Stomach (tissue), 9 donors: ENCODE results near the gene RCBTB1. TPM values are rescaled to one million over a fixed set of nuclear protein-coding genes. Genes with fewer than 3 reads are reported as not detected.
A peak's percentile ranks its signal among the peaks of the same experiment; 100 is the strongest.

Source experiments
- DNase-seq, 2 donors: peaks; one replicate each; pipeline versions ENCODE4 v3.0.0 to v3.0.0-alpha.2; 2013 to 2019
- H3K27ac ChIP-seq, 5 donors: fragments of 200-600 bp in 4 of 5; sonication (generic) in 4 of 5; one replicate each; pipeline ENCODE4 v1.5.1; 2013 to 2019; ENCODE audit warnings: mild to moderate bottlenecking in 1 of 5, moderate library complexity in 1 of 5
- H3K27me3 ChIP-seq, 3 donors: fragments of 200-600 bp; sonication (generic); one replicate each; pipeline ENCODE4 v1.5.1; 2017 to 2019; ENCODE audit warnings: mixed run types in 1 of 3
- H3K36me3 ChIP-seq, 4 donors: fragments of 200-600 bp; sonication (generic); 1 replicate in 3 of 4; 2 replicates in 1 of 4; pipeline ENCODE4 v1.5.1; 2016 to 2019
- H3K4me1 ChIP-seq, 4 donors: fragments of 200-600 bp; sonication (generic); one replicate each; pipeline ENCODE4 v1.5.1; 2016 to 2019
- H3K4me3 ChIP-seq, 4 donors: fragments of 200-600 bp; sonication (generic) in 3 of 4; one replicate each; pipeline ENCODE4 v1.5.1; 2016 to 2019; ENCODE audit warnings: mild to moderate bottlenecking in 1 of 4
- H3K9me3 ChIP-seq, 4 donors: fragments of 200-600 bp; sonication (generic); one replicate each; pipeline ENCODE4 v1.5.1; 2016 to 2019
- CTCF ChIP-seq, 7 experiments: fragments of 450-650 bp in 4 of 7; fragments of 200-600 bp in 3 of 7; sonication (generic) in 3 of 7; IDR thresholded peaks; one replicate each; pipeline ENCODE4 v1.5.1; 2016 to 2019; ENCODE audit warnings: antibody characterized with exemption in 7 of 7, control low read depth in 2 of 7, mild to moderate bottlenecking in 1 of 7
- EP300 ChIP-seq: sonication (generic); formaldehyde crosslinking; IDR thresholded peaks from one replicate; pipeline ENCODE4 v1.6.1; 2017; ENCODE audit warnings: antibody characterized with exemption
- POLR2A ChIP-seq, 4 donors: fragments of 450-650 bp; IDR thresholded peaks; one replicate each; pipeline ENCODE4 v1.6.1; 2016; ENCODE audit warnings: antibody characterized with exemption in 4 of 4, control low read depth in 2 of 4, mild to moderate bottlenecking in 1 of 4, moderate library complexity in 1 of 4
- POLR2AphosphoS5 ChIP-seq, 3 donors: sonication (generic); formaldehyde crosslinking; IDR thresholded peaks; one replicate each; pipeline ENCODE4 v1.6.1; 2016; ENCODE audit warnings: antibody characterized with exemption in 3 of 3
- WGBS, 5 donors: extraction: QIAGEN DNeasy Blood & Tissue Kit in 3 of 5; methylation state at CpG; one replicate each; pipeline versions ENCODE4 v1.1.5 to v1.1.7; 2013 to 2018; 5-methylcytosine and 5-hydroxymethylcytosine counted together
- intact Hi-C: fragments of 100-400 bp; cut with DNase I; formaldehyde crosslinking; loops from one replicate; pipeline ENCODE4 v1.15.1; 2023; ENCODE audit warnings: low total_unique reads
- polyA plus RNA-seq, 3 donors: library from polyadenylated mRNA; stranded (reverse); fragments of 200-250 nt; gene quantifications; one replicate each; pipeline ENCODE4 v1.2.3, GENCODE V29; 2013
- total RNA-seq, 5 donors: library from RNA; depleted of rRNA; stranded (reverse); fragments of >200 nt; gene quantifications; one replicate each; pipeline versions ENCODE4 v1.1.0 to v1.2.3, GENCODE V29; 2014 to 2016
- donor health status: healthy with polysubstance abuse.
- donor health status: Bipolar disorder and iron deficiency.
- donor health status: healthy.

RCBTB1 gene
- total and polyA plus RNA-seq, 8 donors: 1.2 to 48.2 (median 9.7) TPM

GRCh38 chr13:49629947-49630346, 44.6 kb upstream of the RCBTB1 start:
- Histone ChIP-seq H3K27me3 (no peaks in the 10 kb centered on the region), H3K9me3 (no peaks in the 10 kb centered on the region), H3K4me1 (peaks cover 0 to 26% (median 8%) of the 10 kb centered on the region in 4 donors), H3K36me3 (no peaks in the 10 kb centered on the region), H3K4me3 (peak overlapping the region in 1 of 4 donors; percentile 28), H3K27ac (peak overlapping the region in 1 of 5 donors; percentile 8)
- 75 to 87% (median 81%) methylated on average over 4 of the region's 4 CpGs for WGBS, 5 donors
- no peak for TF ChIP-seq CTCF (IDR thresholded peaks at IDR 0.05)
- intact Hi-C loops: no loop called here
- no peak for DNase-seq

GRCh38 chr13:49629196-49629938, 44.0 kb upstream of the RCBTB1 start:
- Histone ChIP-seq H3K4me1 (peaks cover 0 to 26% (median 8%) of the 10 kb centered on the region in 4 donors), H3K27me3 (no peaks in the 10 kb centered on the region), H3K9me3 (no peaks in the 10 kb centered on the region), H3K4me3 (peak overlapping the region in 3 of 4 donors; percentile 28 to 41 (median 32)), H3K27ac (peak overlapping the region in 2 of 5 donors; percentile 8 to 66), H3K36me3 (no peaks in the 10 kb centered on the region)
- WGBS, 5 donors: 75 to 85% (median 81%) methylated on average over 8 of the region's 8 CpGs
- TF ChIP-seq POLR2A (IDR thresholded peaks at IDR 0.05) (no peak), POLR2AphosphoS5 (IDR thresholded peaks at IDR 0.05) (no peak), CTCF (IDR thresholded peaks at IDR 0.05) (no peak), EP300 (no peak)
- intact Hi-C loops: no loop called here
- DNase-seq: no peak

- TF ChIP-seq EP300 (no peak), POLR2A (IDR thresholded peaks at IDR 0.05) (no peak)
These were observed 42.7 kb upstream of the RCBTB1 start, which contains the start of gene ARL11 for GRCh38 chr13:49627831-49628652. ARL11 (plus strand) TSS chr13:49628507; CDS start chr13:49630448, 1,941 bp downstream.

GRCh38 chr13:49625392-49626079, 40.2 kb upstream of the RCBTB1 start:
- DNase-seq: peak; percentile 42 to 87
- TF ChIP-seq EP300 (no peak), POLR2A (IDR thresholded peaks at IDR 0.05) (no peak), POLR2AphosphoS5 (IDR thresholded peaks at IDR 0.05) (no peak), CTCF (IDR thresholded peaks at IDR 0.05) (no peak)
- WGBS, 5 donors: 51 to 82% (median 69%) methylated on average over 10 to 12 of the region's 12 CpGs

More at GRCh38 chr13:49627831-49628652, 42.7 kb upstream of the RCBTB1 start, which contains the start of gene ARL11:
- Histone ChIP-seq H3K9me3 (no peaks in the 10 kb centered on the region), H3K4me3 (peak within 1 kb of the TSS; percentile 11 to 41 (median 30)), H3K27me3 (no peaks in the 10 kb centered on the region), H3K36me3 (no peaks in the 10 kb centered on the region), H3K27ac (peak within 1 kb of the TSS in 3 of 5 donors; percentile 33 to 66 (median 33)), H3K4me1 (peaks cover 0 to 26% (median 8%) of the 10 kb centered on the region in 4 donors)
- DNase-seq: peak; percentile 56 to 71
- intact Hi-C loops: no loop called here
- 48 to 55% (median 49%) methylated on average over 17 of the region's 17 CpGs for WGBS, 5 donors

More at GRCh38 chr13:49625392-49626079, 40.2 kb upstream of the RCBTB1 start:
- Histone ChIP-seq H3K4me1 (peaks cover 0 to 24% (median 8%) of the 10 kb centered on the region in 4 donors), H3K36me3 (no peaks in the 10 kb centered on the region), H3K9me3 (no peaks in the 10 kb centered on the region), H3K27me3 (no peaks in the 10 kb centered on the region), H3K27ac (no peak overlapping the region), H3K4me3 (no peak overlapping the region)
- intact Hi-C loops: no loop called here
